HepG2 (cell line): Measurements from ENCODE around the gene MAST1. TPM values are rescaled to one million over a fixed set of nuclear protein-coding genes. Genes with fewer than 3 reads are reported as not detected.

ENCODE experiments used
- ATAD3A ChIP-seq: sonication (generic); formaldehyde crosslinking; IDR thresholded peaks from 2 replicates; pipeline ENCODE4 v1.4.0; 2020; ENCODE audit warnings: missing genetic modification reagents
- BHLHE40 ChIP-seq: IDR thresholded peaks from 2 replicates; pipeline ENCODE4 v1.6.1; 2011; ENCODE audit warnings: low read length, improper control_type of control experiment
- IKZF4 ChIP-seq: sonication (generic); formaldehyde crosslinking; IDR thresholded peaks from 2 replicates; pipeline ENCODE4 v1.5.1; 2020; ENCODE audit warnings: borderline replicate concordance, mild to moderate bottlenecking, low read depth, missing genetic modification reagents; ENCODE audit errors: not compliant biosample characterization
- IRX3 ChIP-seq: sonication (generic); formaldehyde crosslinking; IDR thresholded peaks from 2 replicates; pipeline ENCODE4 v1.8.1; 2023; ENCODE audit warnings: mild to moderate bottlenecking, low read depth, missing genetic modification reagents, borderline replicate concordance
- MAFF ChIP-seq: IDR thresholded peaks from 2 replicates; pipeline ENCODE4 v1.6.1; 2011; ENCODE audit warnings: low read depth, low read length, improper control_type of control experiment
- ONECUT2 ChIP-seq: sonication (generic); formaldehyde crosslinking; IDR thresholded peaks from 2 replicates; pipeline ENCODE4 v1.4.0; 2020; ENCODE audit warnings: missing genetic modification reagents
- POLR2A ChIP-seq, 2 experiments: IDR thresholded peaks; 2 replicates each; pipeline ENCODE4 v1.6.1; 2011; ENCODE audit warnings: low read depth in 2 of 2, low read length in 2 of 2, mild to moderate bottlenecking in 1 of 2, moderate library complexity in 1 of 2; ENCODE audit not compliant: insufficient read depth in 1 of 2
- RBM22 ChIP-seq: fragments of 200-400 bp; formaldehyde crosslinking; optimal IDR thresholded peaks from 2 replicates; pipeline ENCODE3; 2017; ENCODE audit warnings: mild to moderate bottlenecking, low read length, moderate library complexity
- SNRNP70 ChIP-seq: fragments of 200-400 bp; formaldehyde crosslinking; IDR thresholded peaks from 2 replicates; pipeline ENCODE4 v1.6.1; 2017; ENCODE audit warnings: mild to moderate bottlenecking, low read depth, low read length, moderate library complexity
- SOX6 ChIP-seq, 2 experiments: fragments of 450-650 bp in 1 of 2; sonication (generic) in 1 of 2; formaldehyde crosslinking in 1 of 2; IDR thresholded peaks; 2 replicates each; pipeline versions ENCODE4 v1.4.0 to v1.6.1; 2017 to 2020; ENCODE audit warnings: antibody characterized with exemption in 1 of 2, mild to moderate bottlenecking in 1 of 2, missing genetic modification reagents in 1 of 2
- WIZ ChIP-seq: sonication (generic); formaldehyde crosslinking; IDR thresholded peaks from 2 replicates; pipeline ENCODE4 v1.5.1; 2020; ENCODE audit warnings: mild to moderate bottlenecking, missing genetic modification reagents
- ZFP36L1 ChIP-seq: sonication (generic); formaldehyde crosslinking; IDR thresholded peaks from 2 replicates; pipeline ENCODE4 v1.8.0; 2022; ENCODE audit warnings: mild to moderate bottlenecking, missing genetic modification reagents, moderate library complexity
- ZKSCAN1 ChIP-seq: fragments of 150-350 bp; IDR thresholded peaks from 2 replicates; pipeline ENCODE4 v1.6.1; 2014; ENCODE audit warnings: low read length
- ZKSCAN8 ChIP-seq: IDR thresholded peaks from 2 replicates; pipeline ENCODE4 v1.6.1; 2016; ENCODE audit warnings: borderline replicate concordance, missing genetic modification reagents, missing compliant biosample characterization
- ZNF143 ChIP-seq: sonication (generic); formaldehyde crosslinking; IDR thresholded peaks from 2 replicates; pipeline ENCODE4 v1.4.0; 2020; ENCODE audit warnings: missing genetic modification reagents
- ZNF17 ChIP-seq: sonication (generic); formaldehyde crosslinking; IDR thresholded peaks from 2 replicates; pipeline ENCODE4 v1.5.0; 2020; ENCODE audit warnings: mild to moderate bottlenecking, missing genetic modification reagents
- ZNF253 ChIP-seq: sonication (generic); formaldehyde crosslinking; IDR thresholded peaks from 2 replicates; pipeline ENCODE4 v1.8.0; 2022; ENCODE audit warnings: mild to moderate bottlenecking, missing genetic modification reagents, borderline replicate concordance
- ZNF75D ChIP-seq: sonication (generic); formaldehyde crosslinking; IDR thresholded peaks from 2 replicates; pipeline ENCODE4 v1.8.1; 2023; ENCODE audit warnings: missing genetic modification reagents, mild to moderate bottlenecking, borderline replicate concordance
- ZNF883 ChIP-seq: sonication (generic); formaldehyde crosslinking; IDR thresholded peaks from 2 replicates; pipeline ENCODE4 v1.5.1; 2020; ENCODE audit warnings: mild to moderate bottlenecking, missing genetic modification reagents; ENCODE audit errors: not compliant biosample characterization
- ZSCAN9 ChIP-seq: IDR thresholded peaks from 2 replicates; pipeline ENCODE4 v1.6.1; 2016; ENCODE audit warnings: borderline replicate concordance
- polyA plus RNA-seq, 8 experiments: library from polyadenylated mRNA; depleted of rRNA in 3 of 8; stranded (reverse) in 7 of 8; unstranded in 1 of 8; fragments of >200 nt; fragmentation: Illumina TruSeq in 4 of 8; extraction: Trizol in 4 of 8; gene quantifications; 2 replicates each; pipeline versions ENCODE4 v1.2.1 to v1.2.3, GENCODE V29; 2011 to 2016; ENCODE audit warnings: low read depth in 4 of 8, missing spikeins in 1 of 8, mixed read lengths in 1 of 8; ENCODE audit not compliant: insufficient read depth in 1 of 8
- total RNA-seq, 5 experiments: library from RNA; depleted of rRNA; stranded (reverse); fragments of >200 nt; fragmentation: Illumina TruSeq; extraction: Trizol; gene quantifications; 2 replicates each; pipeline ENCODE4 v1.2.3, GENCODE V29; 2016; ENCODE audit warnings: low read depth in 1 of 5
- TF ChIP-seq, protein P1 (sequence below): sonication (generic); formaldehyde crosslinking; conservative IDR thresholded peaks from 2 replicates; pipeline ENCODE4 v1.8.0; 2022; ENCODE audit warnings: mild to moderate bottlenecking, moderate library complexity, missing genetic modification reagents
- TF ChIP-seq, protein P2 (sequence below): sonication (generic); formaldehyde crosslinking; IDR thresholded peaks from 2 replicates; pipeline ENCODE4 v1.5.0; 2020; ENCODE audit warnings: missing genetic modification reagents, mild to moderate bottlenecking, borderline replicate concordance

Gene MAST1
- total and polyA plus RNA-seq, 2 of the 13 experiments (the other 11 are each of a cell fraction or from before 2014, with no cell fraction given), result 0.73 to 4.7 TPM

GRCh38 chr19:12884926-12885748 is 46.8 kb downstream of the MAST1 start (continued):
- TF ChIP-seq, protein P1, sequence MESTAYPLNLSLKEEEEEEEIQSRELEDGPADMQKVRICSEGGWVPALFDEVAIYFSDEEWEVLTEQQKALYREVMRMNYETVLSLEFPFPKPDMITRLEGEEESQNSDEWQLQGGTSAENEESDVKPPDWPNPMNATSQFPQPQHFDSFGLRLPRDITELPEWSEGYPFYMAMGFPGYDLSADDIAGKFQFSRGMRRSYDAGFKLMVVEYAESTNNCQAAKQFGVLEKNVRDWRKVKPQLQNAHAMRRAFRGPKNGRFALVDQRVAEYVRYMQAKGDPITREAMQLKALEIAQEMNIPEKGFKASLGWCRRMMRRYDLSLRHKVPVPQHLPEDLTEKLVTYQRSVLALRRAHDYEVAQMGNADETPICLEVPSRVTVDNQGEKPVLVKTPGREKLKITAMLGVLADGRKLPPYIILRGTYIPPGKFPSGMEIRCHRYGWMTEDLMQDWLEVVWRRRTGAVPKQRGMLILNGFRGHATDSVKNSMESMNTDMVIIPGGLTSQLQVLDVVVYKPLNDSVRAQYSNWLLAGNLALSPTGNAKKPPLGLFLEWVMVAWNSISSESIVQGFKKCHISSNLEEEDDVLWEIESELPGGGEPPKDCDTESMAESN (CRISPR knock-in tag), result 0 out of 2 replicates have a peak, but pooled peaks have one; percentile 47
- no peak for TF ChIP-seq IKZF4 (CRISPR knock-in tag)
- no peak for TF ChIP-seq ONECUT2
- TF ChIP-seq BHLHE40, result no peak
- no peak for TF ChIP-seq SNRNP70
- no peak for TF ChIP-seq SOX6 (IDR thresholded peaks at IDR 0.05)
- TF ChIP-seq SOX6 (CRISPR knock-in tag; IDR thresholded peaks at IDR 0.05), result no peak
- TF ChIP-seq ZNF75D (CRISPR knock-in tag), result no peak
- TF ChIP-seq ZKSCAN1, result no peak
- no peak for TF ChIP-seq ZNF17 (CRISPR knock-in tag)
- no peak for TF ChIP-seq RBM22
- no peak for TF ChIP-seq ZNF143 (CRISPR knock-in tag)
- no peak for TF ChIP-seq ZSCAN9 (CRISPR knock-in tag)
- TF ChIP-seq ZFP36L1, result no peak
- TF ChIP-seq, protein P2, sequence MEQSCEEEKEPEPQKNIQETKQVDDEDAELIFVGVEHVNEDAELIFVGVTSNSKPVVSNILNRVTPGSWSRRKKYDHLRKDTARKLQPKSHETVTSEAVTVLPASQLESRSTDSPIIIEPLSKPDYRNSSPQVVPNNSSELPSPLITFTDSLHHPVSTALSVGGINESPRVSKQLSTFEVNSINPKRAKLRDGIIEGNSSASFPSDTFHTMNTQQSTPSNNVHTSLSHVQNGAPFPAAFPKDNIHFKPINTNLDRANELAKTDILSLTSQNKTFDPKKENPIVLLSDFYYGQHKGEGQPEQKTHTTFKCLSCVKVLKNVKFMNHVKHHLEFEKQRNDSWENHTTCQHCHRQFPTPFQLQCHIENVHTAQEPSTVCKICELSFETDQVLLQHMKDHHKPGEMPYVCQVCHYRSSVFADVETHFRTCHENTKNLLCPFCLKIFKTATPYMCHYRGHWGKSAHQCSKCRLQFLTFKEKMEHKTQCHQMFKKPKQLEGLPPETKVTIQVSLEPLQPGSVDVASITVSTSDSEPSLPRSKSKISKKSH, result peak; percentile 33; the same call in 1 of the 2 replicates
- TF ChIP-seq ATAD3A, result no peak
- TF ChIP-seq IRX3 (CRISPR knock-in tag), result no peak
- no peak for TF ChIP-seq ZNF253
- no peak for TF ChIP-seq ZNF883 (CRISPR knock-in tag)
- TF ChIP-seq MAFF, result no peak
- TF ChIP-seq WIZ (CRISPR knock-in tag), result no peak
- TF ChIP-seq POLR2A (IDR thresholded peaks at IDR 0.05; ENCODE audit: insufficient read depth in 1 of 2, low read depth in 2 of 2, low read length in 2 of 2), result 0 out of 4 replicates have a peak, but pooled peaks of 1 of the 2 experiments have one; percentile 30
- no peak for TF ChIP-seq ZKSCAN8 (CRISPR knock-in tag)
